CD4-positive, alpha-beta T cell (primary cell): Measurements from ENCODE around the gene TBRG1. TPM values are rescaled to one million over a fixed set of nuclear protein-coding genes. Genes with fewer than 3 reads are reported as not detected.

ENCODE experiments used
- ATAC-seq: fragments of 200-7000 bp; cut with Tn5 transposase; one replicate; pipeline ENCODE4 v1.10.0; 2022; ENCODE audit warnings: mild to moderate bottlenecking; ENCODE audit not compliant: poor library complexity
- CTCF ChIA-PET: fragments of 350-600 bp; sonication (Branson Sonifier 250); formaldehyde crosslinking; loops from one replicate; lab custom pipeline; 2021; ENCODE audit warnings: antibody characterized with exemption, inconsistent platforms; lab: Charles Lee
- POLR2A ChIA-PET: fragments of 350-600 bp; sonication (Branson Sonifier 250); formaldehyde crosslinking; loops from one replicate; lab custom pipeline; 2021; ENCODE audit warnings: antibody characterized with exemption, inconsistent platforms; lab: Charles Lee
- DNase-seq, 14 experiments: peaks; one replicate each; pipeline ENCODE4 v3.0.0-alpha.2; 2013 to 2020; ENCODE audit warnings: mixed read lengths in 2 of 14
- H3K27ac ChIP-seq, 2 donors: one replicate each; pipeline versions ENCODE4 v1.5.1 to v1.7.0; 2013; ENCODE audit warnings: low read length in 2 of 2, low read depth in 1 of 2, mild to moderate bottlenecking in 1 of 2
- H3K27me3 ChIP-seq, 2 experiments: 1 replicate in 1 of 2; 2 replicates in 1 of 2; pipeline versions ENCODE4 v1.6.1 to v1.7.0; 2013; ENCODE audit warnings: low read length in 2 of 2, control low read depth in 1 of 2, mild to moderate bottlenecking in 1 of 2, moderate library complexity in 1 of 2; ENCODE audit not compliant: insufficient read depth in 2 of 2, control insufficient read depth in 1 of 2
- H3K36me3 ChIP-seq: one replicate; pipeline ENCODE4 v1.6.1; 2013; ENCODE audit warnings: low read length, control low read depth; ENCODE audit not compliant: insufficient read depth
- H3K4me1 ChIP-seq: one replicate; pipeline ENCODE4 v1.6.1; 2013; ENCODE audit warnings: low read length, control low read depth; ENCODE audit not compliant: insufficient read depth
- H3K4me3 ChIP-seq: one replicate; pipeline ENCODE4 v1.5.1; 2013; ENCODE audit warnings: mild to moderate bottlenecking, low read length, moderate library complexity
- H3K9me3 ChIP-seq, 2 experiments: 1 replicate in 1 of 2; 2 replicates in 1 of 2; pipeline versions ENCODE4 v1.6.1 to v1.7.0; 2013; ENCODE audit warnings: low read length in 2 of 2, mild to moderate bottlenecking in 2 of 2, control low read depth in 1 of 2, moderate library complexity in 1 of 2; ENCODE audit not compliant: control insufficient read depth in 1 of 2, insufficient read depth in 1 of 2
- H3K27ac Mint-ChIP-seq: one replicate; pipeline ENCODE4 v1.8.0; 2020; ENCODE audit warnings: mixed read lengths
- H3K27me3 Mint-ChIP-seq: one replicate; pipeline ENCODE4 v1.8.0; 2021; ENCODE audit warnings: mixed read lengths
- H3K36me3 Mint-ChIP-seq: one replicate; pipeline ENCODE4 v1.8.0; 2021; ENCODE audit warnings: low read depth, mixed read lengths
- H3K4me1 Mint-ChIP-seq: one replicate; pipeline ENCODE4 v1.8.0; 2021; ENCODE audit warnings: low read depth, mixed read lengths
- H3K4me3 Mint-ChIP-seq: one replicate; pipeline ENCODE4 v1.8.0; 2020; ENCODE audit warnings: mild to moderate bottlenecking, mixed read lengths
- H3K9me3 Mint-ChIP-seq: one replicate; pipeline ENCODE4 v1.8.0; 2020; ENCODE audit warnings: mixed read lengths
- intact Hi-C, 2 experiments: fragments of 100-400 bp; cut with DNase I in 1 of 2; cut with micrococcal nuclease in 1 of 2; formaldehyde crosslinking; loops; one replicate each; pipeline versions ENCODE4 v1.15.1 to v1.9.0; 2023 to 2025; cut with DNase I, micrococcal nuclease
- total RNA-seq, 174 experiments: library from RNA in 2 of 174; stranded (reverse) in 2 of 174; gene quantifications; one replicate each; pipeline ENCODE4 v1.2.3 and lab custom pipeline; 2021 to 2026
- TF ChIP-seq, protein P1 (sequence below): fragments of 200-600 bp; IDR thresholded peaks from one replicate; pipeline ENCODE4 v1.8.0; 2022; ENCODE audit warnings: antibody characterized with exemption, mild to moderate bottlenecking

The TBRG1 gene
- total RNA-seq, 2 experiments from 2014 or later: 62.4 to 65.9 TPM

GRCh38 chr11:124612045-124612444, 10.6 kb upstream of the TBRG1 start:
- no peaks in the 10 kb centered on the region for H3K27me3 ChIP-seq
- peaks cover 3% of the 10 kb centered on the region for H3K4me1 ChIP-seq
- H3K4me1 Mint-ChIP-seq: peaks cover 12% of the 10 kb centered on the region
- intact Hi-C loops: no loop called here
- H3K9me3 Mint-ChIP-seq: no peaks in the 10 kb centered on the region
- DNase-seq: peak in 3 of 14 experiments; percentile 5 to 15 (median 10)
- no peaks in the 10 kb centered on the region for H3K36me3 ChIP-seq
- no peak overlapping the region for H3K4me3 Mint-ChIP-seq
- POLR2A ChIA-PET: interaction anchor here (0.6 kb wide), 2 partner anchors 165 to 358 kb away, joined by 3 read pairs; no protein-coding TSS in a partner anchor
- no peaks in the 10 kb centered on the region for H3K9me3 ChIP-seq
- TF ChIP-seq, protein P1, sequence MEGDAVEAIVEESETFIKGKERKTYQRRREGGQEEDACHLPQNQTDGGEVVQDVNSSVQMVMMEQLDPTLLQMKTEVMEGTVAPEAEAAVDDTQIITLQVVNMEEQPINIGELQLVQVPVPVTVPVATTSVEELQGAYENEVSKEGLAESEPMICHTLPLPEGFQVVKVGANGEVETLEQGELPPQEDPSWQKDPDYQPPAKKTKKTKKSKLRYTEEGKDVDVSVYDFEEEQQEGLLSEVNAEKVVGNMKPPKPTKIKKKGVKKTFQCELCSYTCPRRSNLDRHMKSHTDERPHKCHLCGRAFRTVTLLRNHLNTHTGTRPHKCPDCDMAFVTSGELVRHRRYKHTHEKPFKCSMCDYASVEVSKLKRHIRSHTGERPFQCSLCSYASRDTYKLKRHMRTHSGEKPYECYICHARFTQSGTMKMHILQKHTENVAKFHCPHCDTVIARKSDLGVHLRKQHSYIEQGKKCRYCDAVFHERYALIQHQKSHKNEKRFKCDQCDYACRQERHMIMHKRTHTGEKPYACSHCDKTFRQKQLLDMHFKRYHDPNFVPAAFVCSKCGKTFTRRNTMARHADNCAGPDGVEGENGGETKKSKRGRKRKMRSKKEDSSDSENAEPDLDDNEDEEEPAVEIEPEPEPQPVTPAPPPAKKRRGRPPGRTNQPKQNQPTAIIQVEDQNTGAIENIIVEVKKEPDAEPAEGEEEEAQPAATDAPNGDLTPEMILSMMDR: no peak
- ATAC-seq: peak; percentile 62
- peak overlapping the region; percentile 28 for H3K27ac Mint-ChIP-seq
- no peaks in the 10 kb centered on the region for H3K36me3 Mint-ChIP-seq
- CTCF ChIA-PET: no interaction called here
- H3K4me3 ChIP-seq: no peak overlapping the region
- no peak overlapping the region for H3K27ac ChIP-seq
- peaks cover 4% of the 10 kb centered on the region for H3K27me3 Mint-ChIP-seq

- no peak overlapping the region for H3K4me3 Mint-ChIP-seq
- peaks cover 12% of the 10 kb centered on the region for H3K4me1 Mint-ChIP-seq
- Histone ChIP-seq H3K27me3 (no peaks in the 10 kb centered on the region), H3K27ac (no peak overlapping the region), H3K9me3 (no peaks in the 10 kb centered on the region), H3K36me3 (no peaks in the 10 kb centered on the region), H3K4me3 (no peak overlapping the region), H3K4me1 (peaks cover 3% of the 10 kb centered on the region)
- peaks cover 11% of the 10 kb centered on the region for H3K27me3 Mint-ChIP-seq
- no peak for DNase-seq
- intact Hi-C loops: no loop called here
- H3K9me3 Mint-ChIP-seq: no peaks in the 10 kb centered on the region
- ChIA-PET POLR2A (no interaction called here), CTCF (no interaction called here)
- TF ChIP-seq, protein P1: no peak
- H3K27ac Mint-ChIP-seq: peak overlapping the region; percentile 28
- no peak for ATAC-seq
- H3K36me3 Mint-ChIP-seq: no peaks in the 10 kb centered on the region
These were observed 10.0 kb upstream of the TBRG1 start for GRCh38 chr11:124612567-124613246.

DNA sequence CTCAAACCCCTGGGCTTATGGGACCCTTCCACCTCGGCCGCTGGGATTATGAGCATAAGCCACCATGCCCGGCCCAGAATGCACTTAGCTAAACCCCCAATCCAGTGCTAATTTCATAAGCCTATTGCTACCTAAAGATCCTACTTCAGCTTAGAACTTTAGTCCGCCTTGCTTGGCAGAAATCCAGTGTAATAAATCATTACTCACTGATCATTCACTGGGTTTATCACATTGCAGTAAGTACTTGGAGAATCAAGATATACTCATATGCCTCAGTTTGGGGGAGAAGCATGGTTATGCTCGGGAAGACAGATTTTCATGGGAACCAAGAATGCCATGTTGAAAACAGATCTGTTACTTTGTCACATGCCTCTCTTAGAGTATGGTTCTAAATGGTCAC, 3.8 kb upstream of the TBRG1 start:
- ATAC-seq (no peak), DNase-seq (no peak)
- H3K36me3 Mint-ChIP-seq: peaks cover 16% of the 10 kb centered on the region
- H3K27me3 ChIP-seq: no peaks in the 10 kb centered on the region
- no peaks in the 10 kb centered on the region for H3K36me3 ChIP-seq
- H3K27ac ChIP-seq: no peak overlapping the region
- H3K9me3 Mint-ChIP-seq: no peaks in the 10 kb centered on the region
- H3K4me3 ChIP-seq: no peak overlapping the region
- no peak overlapping the region for H3K27ac Mint-ChIP-seq
- intact Hi-C loops: no loop called here
- ChIA-PET CTCF (interaction anchor here (0.6 kb wide), 1 partner anchor 145 kb away, joined by 3 read pairs; no protein-coding TSS in a partner anchor), POLR2A (no interaction called here)
- H3K4me3 Mint-ChIP-seq: no peak overlapping the region
- no peaks in the 10 kb centered on the region for H3K9me3 ChIP-seq
- peaks cover 25% of the 10 kb centered on the region for H3K27me3 Mint-ChIP-seq
- TF ChIP-seq, protein P1: no peak
- H3K4me1 ChIP-seq: peaks cover 11% of the 10 kb centered on the region
- H3K4me1 Mint-ChIP-seq: peaks cover 16% of the 10 kb centered on the region
